Neural cell (in vitro differentiated cells): Measurements from ENCODE around the gene PIAS2. TPM values are rescaled to one million over a fixed set of nuclear protein-coding genes. Genes with fewer than 3 reads are reported as not detected.

Experiments used
- H2AFZ ChIP-seq: fragments of 200-600, 300-800 bp; sonication (generic), shearing (Covaris generic); 2 replicates; pipeline ENCODE4 v1.6.0; 2014; ENCODE audit warnings: low read depth, mild to moderate bottlenecking, antibody characterized with exemption, low read length, moderate library complexity
- H3F3A ChIP-seq: fragments of 200-600 bp; shearing (Covaris generic); 2 replicates; pipeline ENCODE4 v1.6.1; 2016; ENCODE audit warnings: mild to moderate bottlenecking, moderate library complexity, mixed read lengths, antibody characterized with exemption, low read length; ENCODE audit not compliant: insufficient read depth, poor library complexity, severe bottlenecking
- H3K27ac ChIP-seq: fragments of 200-600, 300-800 bp; sonication (generic), shearing (Covaris generic); 2 replicates; pipeline ENCODE4 v1.5.1; 2014; ENCODE audit warnings: mild to moderate bottlenecking, low read length, moderate library complexity
- H3K27me3 ChIP-seq: fragments of 300-800, 200-600 bp; sonication (generic), shearing (Covaris generic); 2 replicates; pipeline ENCODE4 v1.6.0; 2014; ENCODE audit warnings: mild to moderate bottlenecking, low read depth, low read length, moderate library complexity; ENCODE audit not compliant: insufficient read depth
- H3K36me3 ChIP-seq: fragments of 300-800, 200-600 bp; sonication (generic), shearing (Covaris generic); 2 replicates; pipeline ENCODE4 v1.5.1; 2014; ENCODE audit warnings: mild to moderate bottlenecking, antibody characterized with exemption, low read length, moderate library complexity; ENCODE audit not compliant: insufficient read depth
- H3K4me2 ChIP-seq: fragments of 300-800, 200-600 bp; sonication (generic), shearing (Covaris generic); 2 replicates; pipeline ENCODE4 v1.6.0; 2014; ENCODE audit warnings: mild to moderate bottlenecking, low read length
- H3K4me3 ChIP-seq: fragments of 300-800, 200-600 bp; sonication (generic), shearing (Covaris generic); 2 replicates; pipeline ENCODE4 v1.5.1; 2014; ENCODE audit warnings: mild to moderate bottlenecking, low read length, moderate library complexity
- H3K79me2 ChIP-seq: fragments of 200-600 bp; shearing (Covaris generic); replicated peaks from 2 replicates; pipeline ENCODE4 v1.6.0; 2014; ENCODE audit warnings: mild to moderate bottlenecking, low read length, moderate library complexity; ENCODE audit not compliant: insufficient read depth
- H3K9ac ChIP-seq: fragments of 300-800, 200-600 bp; sonication (generic), shearing (Covaris generic); 2 replicates; pipeline ENCODE4 v1.6.1; 2016; ENCODE audit warnings: mild to moderate bottlenecking, low read length, mixed read lengths
- H3K9me2 ChIP-seq: fragments of 200-600 bp; shearing (Covaris generic); 2 replicates; pipeline ENCODE4 v1.6.1; 2016; ENCODE audit warnings: mild to moderate bottlenecking, low read length, mixed read lengths; ENCODE audit not compliant: insufficient read depth
- H3K9me3 ChIP-seq: fragments of 200-600, 300-800 bp; sonication (generic), shearing (Covaris generic); 2 replicates; pipeline ENCODE4 v1.6.1; 2016; ENCODE audit warnings: mild to moderate bottlenecking, mixed run types, low read length, moderate library complexity, mixed read lengths
- H4K20me1 ChIP-seq: fragments of 200-600 bp; shearing (Covaris generic); 2 replicates; pipeline ENCODE4 v1.6.1; 2016; ENCODE audit warnings: mild to moderate bottlenecking, mixed run types; ENCODE audit not compliant: insufficient read depth
- EP300 ChIP-seq: fragments of 450-650 bp; conservative IDR thresholded peaks from 2 replicates; pipeline ENCODE4 v1.6.1; 2014; ENCODE audit warnings: antibody characterized with exemption, mild to moderate bottlenecking, moderate library complexity; ENCODE audit not compliant: poor library complexity, severe bottlenecking
- EZH2 ChIP-seq: fragments of 200-600, 300-800 bp; shearing (Covaris generic), sonication (generic); IDR thresholded peaks from 2 replicates; pipeline ENCODE4 v1.6.1; 2014; ENCODE audit warnings: antibody characterized with exemption, low read length, borderline replicate concordance, mild to moderate bottlenecking; ENCODE audit not compliant: insufficient read depth, poor library complexity, severe bottlenecking
- MXI1 ChIP-seq: fragments of 450-650 bp; conservative IDR thresholded peaks from 2 replicates; pipeline ENCODE4 v1.6.1; 2014; ENCODE audit warnings: antibody characterized with exemption, mild to moderate bottlenecking; ENCODE audit not compliant: poor library complexity, severe bottlenecking
- POLR2AphosphoS5 ChIP-seq: IDR thresholded peaks from 2 replicates; pipeline ENCODE4 v1.6.1; 2012
- RAD21 ChIP-seq: fragments of 450-650 bp; conservative IDR thresholded peaks from 2 replicates; pipeline ENCODE4 v1.6.1; 2014; ENCODE audit warnings: antibody characterized with exemption, mild to moderate bottlenecking, moderate library complexity
- SMC3 ChIP-seq: fragments of 450-650 bp; conservative IDR thresholded peaks from 2 replicates; pipeline ENCODE4 v1.6.1; 2014; ENCODE audit warnings: antibody characterized with exemption, mild to moderate bottlenecking, moderate library complexity; ENCODE audit not compliant: poor library complexity
- TAF1 ChIP-seq: IDR thresholded peaks from 2 replicates; pipeline ENCODE4 v1.6.1; 2012; ENCODE audit warnings: low read depth
- polyA plus RNA-seq: library from polyadenylated mRNA; depleted of rRNA; stranded (reverse); fragments of >200 nt; gene quantifications from 2 replicates; pipeline ENCODE4 v1.2.3, GENCODE V29; 2014
- TF ChIP-seq, protein P1 (sequence below): IDR thresholded peaks from 2 replicates; pipeline ENCODE4 v1.6.1; 2012; ENCODE audit warnings: borderline replicate concordance
- TF ChIP-seq, protein P2 (sequence below): fragments of 450-650 bp; IDR thresholded peaks from 2 replicates; pipeline ENCODE4 v1.5.1; 2014; ENCODE audit warnings: antibody characterized with exemption, mild to moderate bottlenecking, moderate library complexity; ENCODE audit not compliant: poor library complexity, severe bottlenecking

Gene PIAS2
- polyA plus RNA-seq, 1 donor from 2014 or later, result 32.1 TPM

DNA sequence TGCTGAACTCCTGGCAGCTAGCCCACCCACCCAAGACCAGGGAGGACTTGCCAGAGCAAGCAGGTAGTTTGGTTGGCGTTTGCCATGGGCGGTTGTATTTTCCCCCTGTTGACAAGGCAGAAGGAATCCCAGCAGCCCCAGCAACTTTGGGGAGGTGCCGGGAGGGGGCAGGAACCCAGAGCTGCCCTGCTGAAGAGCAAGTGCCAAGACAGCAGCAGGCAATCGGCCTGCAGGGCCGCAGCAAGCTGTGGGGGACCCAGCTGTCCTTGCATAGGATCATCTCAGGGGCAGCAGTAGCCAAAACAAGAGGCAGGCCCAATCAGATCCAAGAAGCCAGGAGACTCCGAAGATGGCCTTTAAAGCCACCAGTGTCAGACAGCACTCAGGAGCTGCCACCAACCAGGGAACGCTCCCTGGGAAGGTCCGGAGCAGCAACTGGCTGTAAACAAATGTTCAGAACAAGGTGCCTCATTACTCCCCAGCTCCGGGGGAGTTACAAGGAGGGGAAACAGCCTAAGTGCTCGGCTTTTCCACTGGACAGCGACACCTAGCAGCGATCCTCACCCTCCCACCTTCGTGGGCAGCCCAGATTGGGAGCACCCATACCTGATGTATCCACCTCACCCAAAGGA lies 162.5 kb downstream of the PIAS2 start:
- H3K27ac ChIP-seq, result no peak overlapping the region

DNA sequence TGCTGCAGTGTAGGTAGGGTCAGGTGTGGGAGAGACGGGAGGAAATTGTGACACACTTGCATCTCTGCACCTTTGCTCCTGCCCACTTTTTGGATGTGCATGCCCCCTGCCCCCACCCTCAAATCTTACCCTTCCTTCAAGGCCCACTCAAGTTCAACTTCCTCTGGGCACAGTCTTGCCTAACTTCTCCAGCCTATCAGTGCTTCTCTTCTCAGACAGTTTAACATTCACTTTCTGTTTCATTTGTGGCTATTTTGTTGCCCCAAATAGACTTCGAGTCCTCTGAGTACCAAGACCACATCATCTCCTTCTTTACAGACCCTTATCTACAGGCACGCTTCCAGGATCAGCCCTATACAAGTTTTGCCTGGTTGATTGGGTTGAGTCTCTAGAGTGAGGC lies 163.1 kb downstream of the PIAS2 start:
- H3K27me3 ChIP-seq, result peaks cover 44% of the 10 kb centered on the region
- no peak overlapping the region for H3K4me2 ChIP-seq
- H3F3A ChIP-seq, result no peaks in the 10 kb centered on the region
- H3K4me3 ChIP-seq, result no peak overlapping the region
- H4K20me1 ChIP-seq, result no peaks in the 10 kb centered on the region
- no peak for TF ChIP-seq SMC3
- TF ChIP-seq RAD21, result no peak
- no peak for TF ChIP-seq MXI1
- TF ChIP-seq, protein P1, sequence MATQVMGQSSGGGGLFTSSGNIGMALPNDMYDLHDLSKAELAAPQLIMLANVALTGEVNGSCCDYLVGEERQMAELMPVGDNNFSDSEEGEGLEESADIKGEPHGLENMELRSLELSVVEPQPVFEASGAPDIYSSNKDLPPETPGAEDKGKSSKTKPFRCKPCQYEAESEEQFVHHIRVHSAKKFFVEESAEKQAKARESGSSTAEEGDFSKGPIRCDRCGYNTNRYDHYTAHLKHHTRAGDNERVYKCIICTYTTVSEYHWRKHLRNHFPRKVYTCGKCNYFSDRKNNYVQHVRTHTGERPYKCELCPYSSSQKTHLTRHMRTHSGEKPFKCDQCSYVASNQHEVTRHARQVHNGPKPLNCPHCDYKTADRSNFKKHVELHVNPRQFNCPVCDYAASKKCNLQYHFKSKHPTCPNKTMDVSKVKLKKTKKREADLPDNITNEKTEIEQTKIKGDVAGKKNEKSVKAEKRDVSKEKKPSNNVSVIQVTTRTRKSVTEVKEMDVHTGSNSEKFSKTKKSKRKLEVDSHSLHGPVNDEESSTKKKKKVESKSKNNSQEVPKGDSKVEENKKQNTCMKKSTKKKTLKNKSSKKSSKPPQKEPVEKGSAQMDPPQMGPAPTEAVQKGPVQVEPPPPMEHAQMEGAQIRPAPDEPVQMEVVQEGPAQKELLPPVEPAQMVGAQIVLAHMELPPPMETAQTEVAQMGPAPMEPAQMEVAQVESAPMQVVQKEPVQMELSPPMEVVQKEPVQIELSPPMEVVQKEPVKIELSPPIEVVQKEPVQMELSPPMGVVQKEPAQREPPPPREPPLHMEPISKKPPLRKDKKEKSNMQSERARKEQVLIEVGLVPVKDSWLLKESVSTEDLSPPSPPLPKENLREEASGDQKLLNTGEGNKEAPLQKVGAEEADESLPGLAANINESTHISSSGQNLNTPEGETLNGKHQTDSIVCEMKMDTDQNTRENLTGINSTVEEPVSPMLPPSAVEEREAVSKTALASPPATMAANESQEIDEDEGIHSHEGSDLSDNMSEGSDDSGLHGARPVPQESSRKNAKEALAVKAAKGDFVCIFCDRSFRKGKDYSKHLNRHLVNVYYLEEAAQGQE, result no peak
- TF ChIP-seq EP300, result no peak
- no peak for TF ChIP-seq TAF1
- no peak for TF ChIP-seq EZH2
- no peak for TF ChIP-seq POLR2AphosphoS5
- TF ChIP-seq, protein P2, sequence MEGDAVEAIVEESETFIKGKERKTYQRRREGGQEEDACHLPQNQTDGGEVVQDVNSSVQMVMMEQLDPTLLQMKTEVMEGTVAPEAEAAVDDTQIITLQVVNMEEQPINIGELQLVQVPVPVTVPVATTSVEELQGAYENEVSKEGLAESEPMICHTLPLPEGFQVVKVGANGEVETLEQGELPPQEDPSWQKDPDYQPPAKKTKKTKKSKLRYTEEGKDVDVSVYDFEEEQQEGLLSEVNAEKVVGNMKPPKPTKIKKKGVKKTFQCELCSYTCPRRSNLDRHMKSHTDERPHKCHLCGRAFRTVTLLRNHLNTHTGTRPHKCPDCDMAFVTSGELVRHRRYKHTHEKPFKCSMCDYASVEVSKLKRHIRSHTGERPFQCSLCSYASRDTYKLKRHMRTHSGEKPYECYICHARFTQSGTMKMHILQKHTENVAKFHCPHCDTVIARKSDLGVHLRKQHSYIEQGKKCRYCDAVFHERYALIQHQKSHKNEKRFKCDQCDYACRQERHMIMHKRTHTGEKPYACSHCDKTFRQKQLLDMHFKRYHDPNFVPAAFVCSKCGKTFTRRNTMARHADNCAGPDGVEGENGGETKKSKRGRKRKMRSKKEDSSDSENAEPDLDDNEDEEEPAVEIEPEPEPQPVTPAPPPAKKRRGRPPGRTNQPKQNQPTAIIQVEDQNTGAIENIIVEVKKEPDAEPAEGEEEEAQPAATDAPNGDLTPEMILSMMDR, result no peak
- H3K9me3 ChIP-seq, result no peaks in the 10 kb centered on the region
- no peaks in the 10 kb centered on the region for H3K36me3 ChIP-seq
- H3K27ac ChIP-seq, result no peak overlapping the region
- H3K9me2 ChIP-seq, result no peaks in the 10 kb centered on the region
- H3K79me2 ChIP-seq, result no peaks in the 10 kb centered on the region
- no peak overlapping the region for H3K9ac ChIP-seq
- no peak overlapping the region for H2AFZ ChIP-seq

More for the DNA sequence above, 162.5 kb downstream of the PIAS2 start:
- H3F3A ChIP-seq, result no peaks in the 10 kb centered on the region
- no peak overlapping the region for H2AFZ ChIP-seq
- H3K4me2 ChIP-seq, result no peak overlapping the region
- no peaks in the 10 kb centered on the region for H4K20me1 ChIP-seq
- H3K36me3 ChIP-seq, result no peaks in the 10 kb centered on the region
- peaks cover 50% of the 10 kb centered on the region for H3K27me3 ChIP-seq
- H3K4me3 ChIP-seq, result no peak overlapping the region
- no peaks in the 10 kb centered on the region for H3K9me2 ChIP-seq
- TF ChIP-seq RAD21 (no peak), EP300 (no peak), SMC3 (no peak), POLR2AphosphoS5 (no peak)
- no peak overlapping the region for H3K9ac ChIP-seq
- no peaks in the 10 kb centered on the region for H3K9me3 ChIP-seq
- H3K79me2 ChIP-seq, result no peaks in the 10 kb centered on the region

Other genes starting within 250 kb of the PIAS2 start
- gene ST8SIA5, start 160.5 kb downstream of the PIAS2 start, polyA plus RNA-seq, result 0.92 and 0.93 TPM in 2 replicates
- 1.4 and 2.1 TPM in 2 replicates for gene KATNAL2, start 95 bp upstream of the PIAS2 start, polyA plus RNA-seq
- gene ELOA2, start 118.1 kb upstream of the PIAS2 start, polyA plus RNA-seq, result not detected in 2 replicates
- gene HDHD2, start 233.0 kb upstream of the PIAS2 start, polyA plus RNA-seq, result 61.3 and 64.9 TPM in 2 replicates